ENCODE measurements around the gene RUFY2.

The RUFY2 gene

GRCh38 chr10:68365611-68366010 lies 41.5 kb downstream of the RUFY2 start:
- TF ChIP-seq CTCF (IDR thresholded peaks at IDR 0.05): no peak
- Histone ChIP-seq H3K4me3 (no peak overlapping the region), H3K27ac (no peak overlapping the region)
- DNase-seq (ENCODE audit: low spot score): no peak

- no peak for DNase-seq (ENCODE audit: low spot score)
- H3K27ac ChIP-seq: no peak overlapping the region
- no peak for TF ChIP-seq CTCF (IDR thresholded peaks at IDR 0.05)
- no peak overlapping the region for H3K4me3 ChIP-seq
These were observed 42.8 kb downstream of the RUFY2 start for GRCh38 chr10:68364101-68364886.

GRCh38 chr10:68362590-68362989 lies 44.5 kb downstream of the RUFY2 start:
- Histone ChIP-seq H3K27ac (no peak overlapping the region), H3K4me3 (no peak overlapping the region)
- TF ChIP-seq CTCF (IDR thresholded peaks at IDR 0.05): no peak
- no peak for DNase-seq (ENCODE audit: low spot score)

- DNase-seq (ENCODE audit: low spot score): no peak
- no peak overlapping the region for H3K4me3 ChIP-seq
- H3K27ac ChIP-seq: no peak overlapping the region
- no peak for TF ChIP-seq CTCF (IDR thresholded peaks at IDR 0.05)
These were observed 47.9 kb downstream of the RUFY2 start for GRCh38 chr10:68359189-68359588.

GRCh38 chr10:68353537-68353936 lies 53.5 kb downstream of the RUFY2 start:
- Histone ChIP-seq H3K27ac (no peak overlapping the region), H3K4me3 (no peak overlapping the region)
- no peak for DNase-seq (ENCODE audit: low spot score)
- TF ChIP-seq CTCF (IDR thresholded peaks at IDR 0.05): no peak

- no peak for DNase-seq (ENCODE audit: low spot score)
- Histone ChIP-seq H3K27ac (no peak overlapping the region), H3K4me3 (no peak overlapping the region)
- no peak for TF ChIP-seq CTCF (IDR thresholded peaks at IDR 0.05)
These were observed 58.8 kb downstream of the RUFY2 start for GRCh38 chr10:68348265-68348741.

GRCh38 chr10:68346774-68347173 lies 60.3 kb downstream of the RUFY2 start:
- no peak for DNase-seq (ENCODE audit: low spot score)
- Histone ChIP-seq H3K4me3 (no peak overlapping the region), H3K27ac (no peak overlapping the region)
- TF ChIP-seq CTCF (IDR thresholded peaks at IDR 0.05): no peak

Data from coronary artery (tissue), 2 donors.